Measurements from ENCODE around the gene PKN1.

Gene PKN1

GRCh38 chr19:14406645-14407401 lies 26.3 kb upstream of the PKN1 start:
- no peak for DNase-seq (ENCODE audit: low read depth)

GRCh38 chr19:14407605-14408484 lies 25.3 kb upstream of the PKN1 start:
- DNase-seq (ENCODE audit: low read depth), result no peak

GRCh38 chr19:14408491-14409145 lies 24.5 kb upstream of the PKN1 start:
- no peak for DNase-seq (ENCODE audit: low read depth)

GRCh38 chr19:14409146-14410023 lies 23.7 kb upstream of the PKN1 start:
- DNase-seq (ENCODE audit: low read depth), result no peak

- DNase-seq (ENCODE audit: low read depth), result no peak
Observed at GRCh38 chr19:14410091-14411051, 22.7 kb upstream of the PKN1 start.

DNA sequence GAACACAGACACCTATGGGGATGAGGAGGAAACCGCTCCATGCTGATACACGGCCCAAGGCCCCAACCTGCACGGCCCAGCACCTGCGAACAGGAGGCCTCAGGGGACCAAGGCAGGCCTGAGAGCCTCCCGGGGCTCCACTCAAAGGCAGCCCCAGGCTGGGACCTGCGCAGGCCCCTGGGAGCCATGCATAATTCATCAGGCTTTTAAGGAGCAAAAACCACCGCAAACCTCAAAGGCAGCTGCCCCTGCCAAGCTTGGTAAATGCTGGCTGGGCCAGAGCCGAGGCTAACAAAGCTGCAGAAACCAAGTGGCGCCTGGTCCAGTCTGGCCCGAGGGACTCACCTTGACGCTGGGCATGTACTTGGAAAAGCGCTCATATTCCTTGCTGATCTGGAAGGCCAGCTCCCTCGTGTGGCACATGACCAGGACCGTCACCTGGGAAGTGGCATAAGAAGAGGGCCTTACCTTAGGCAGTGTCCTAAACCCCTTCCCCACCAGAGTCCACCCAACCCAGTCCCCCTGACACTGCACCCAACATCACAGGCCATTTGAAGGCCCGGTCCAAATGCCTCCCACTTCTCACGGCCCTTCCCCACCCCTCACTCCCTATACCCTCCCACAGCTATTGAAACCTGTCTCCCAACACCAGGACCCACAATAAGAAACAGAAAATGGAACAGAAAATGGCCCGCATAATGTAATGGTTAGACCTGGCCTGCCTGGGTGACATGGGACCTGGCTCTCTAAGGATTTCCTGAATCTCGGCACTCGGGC lies 21.8 kb upstream of the PKN1 start:
- DNase-seq (ENCODE audit: low read depth), result no peak

- no peak for DNase-seq (ENCODE audit: low read depth)
Observed at GRCh38 chr19:14411938-14412245, 21.2 kb upstream of the PKN1 start.

DNA sequence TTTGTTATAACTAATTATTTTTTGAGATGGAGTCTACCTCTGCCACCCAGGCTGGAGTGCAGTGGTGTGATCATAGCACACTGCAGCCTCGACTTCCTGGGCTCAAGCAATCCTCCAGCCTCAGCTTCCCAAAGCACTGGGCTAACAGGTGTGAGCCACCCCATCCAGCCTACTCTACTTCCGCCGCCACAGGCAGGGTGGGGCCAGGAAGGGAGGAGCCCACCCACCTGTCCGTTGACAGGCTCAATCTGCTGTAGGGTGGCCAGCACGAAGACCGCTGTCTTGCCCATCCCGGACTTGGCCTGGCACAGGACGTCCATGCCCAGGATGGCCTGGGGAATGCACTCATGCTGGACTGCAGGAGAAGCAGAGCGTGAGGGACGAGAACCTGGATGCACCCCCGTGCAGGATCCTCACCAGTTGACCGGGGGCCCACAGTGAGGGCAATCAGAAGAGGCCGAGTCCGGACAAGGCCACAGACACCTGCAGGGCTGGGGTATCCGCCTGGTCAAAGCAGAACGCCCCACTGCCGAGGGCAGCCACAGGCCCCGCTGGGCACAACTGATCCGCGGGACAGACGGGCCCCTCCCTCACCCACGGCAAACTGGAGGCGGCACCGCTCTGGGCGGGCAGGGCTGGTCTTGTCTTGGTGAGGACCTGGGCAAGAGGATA lies 20.6 kb upstream of the PKN1 start:
- DNase-seq (ENCODE audit: low read depth), result no peak

DNA sequence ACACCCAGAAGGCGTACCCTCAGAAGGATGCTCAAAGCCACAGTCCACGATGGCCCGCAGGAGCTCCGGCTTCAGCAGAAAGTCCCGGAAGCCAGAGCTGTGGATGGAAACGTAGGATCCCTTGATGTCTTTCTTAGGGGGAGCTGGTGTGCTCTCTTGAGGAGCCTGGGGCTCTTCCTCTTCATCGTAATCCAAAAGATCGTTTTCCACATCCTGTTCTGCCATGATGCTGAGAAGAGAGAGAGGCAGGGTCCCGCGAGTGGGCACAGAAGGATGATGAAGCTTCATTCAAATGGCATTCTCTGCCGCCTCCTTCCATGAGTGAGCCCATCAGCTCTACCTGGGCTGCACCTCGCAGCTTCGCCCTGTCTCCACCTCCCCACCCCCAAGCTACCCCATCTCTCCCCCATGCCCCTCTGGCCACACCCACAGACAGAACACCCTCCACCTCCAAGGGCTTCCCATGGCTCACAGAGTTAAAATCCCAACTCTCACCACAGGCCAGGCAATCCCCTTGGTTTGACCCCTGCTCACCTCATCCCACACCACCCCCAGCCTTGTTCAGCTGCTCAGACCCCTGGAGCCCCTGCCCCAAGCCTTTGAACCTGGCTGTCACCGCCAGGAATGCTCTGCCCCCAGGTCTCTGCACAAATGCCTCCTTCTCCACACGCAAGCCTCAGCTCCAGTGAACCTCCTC lies 20.0 kb upstream of the PKN1 start:
- no peak for DNase-seq (ENCODE audit: low read depth)

DNA sequence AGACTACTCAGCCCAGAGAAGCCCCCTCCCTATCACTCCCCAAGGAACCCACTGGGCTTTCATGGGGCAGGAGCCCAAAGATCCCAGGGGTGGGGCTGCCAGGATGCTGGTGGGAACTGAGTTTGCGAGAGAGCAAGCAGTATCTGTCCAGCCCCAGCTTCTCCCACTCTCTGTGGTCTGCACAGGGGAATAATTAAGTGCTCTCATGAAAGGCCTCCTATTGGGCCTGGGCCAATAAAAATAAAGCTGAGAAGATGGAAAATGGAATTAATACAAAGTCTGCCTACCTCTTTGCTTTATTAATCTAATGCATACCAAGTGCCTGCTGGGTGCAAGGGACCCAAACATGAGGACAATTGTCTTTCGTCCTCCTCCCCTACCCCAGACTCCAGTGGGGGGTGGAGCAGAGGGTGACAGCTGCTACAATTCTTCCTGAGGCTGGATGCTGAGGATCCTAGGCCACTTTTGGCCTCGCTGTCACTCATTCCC lies 19.4 kb upstream of the PKN1 start:
- no peak for DNase-seq (ENCODE audit: low read depth)

DNA sequence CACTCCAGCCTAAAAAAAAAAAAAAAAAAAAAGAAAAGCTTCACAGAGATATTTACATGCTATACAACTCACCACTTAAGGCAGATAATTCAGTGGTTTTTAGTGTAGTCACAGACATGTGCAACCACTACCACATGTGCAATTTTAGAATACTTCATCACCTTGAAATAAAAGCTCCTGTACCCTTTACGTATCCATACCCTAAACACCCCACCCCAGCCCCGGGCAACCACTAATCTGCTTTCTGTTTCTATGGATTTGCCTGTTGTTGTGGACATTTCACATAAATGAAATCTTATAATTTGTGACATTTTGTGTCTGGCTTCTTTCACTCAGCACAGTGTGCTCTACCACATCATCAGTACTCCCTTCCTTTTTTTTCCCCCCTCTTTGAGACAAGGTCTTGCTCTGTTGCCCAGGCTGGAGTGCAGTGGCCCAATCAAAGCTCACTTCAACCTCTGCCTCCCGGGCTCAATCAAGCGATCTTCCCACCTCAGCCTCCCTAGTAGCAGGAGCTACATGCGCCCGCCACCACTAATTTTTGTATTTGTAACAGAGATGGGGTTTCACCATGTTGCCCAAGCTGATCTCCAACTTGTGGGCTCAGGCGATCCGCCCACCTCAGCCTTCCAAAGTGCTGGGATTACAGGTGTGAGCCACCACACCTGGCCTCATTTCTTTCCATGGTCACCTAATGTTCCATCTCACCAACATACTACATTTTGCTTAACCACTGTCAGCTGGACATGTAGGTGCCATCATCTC lies 18.0 kb upstream of the PKN1 start:
- DNase-seq (ENCODE audit: low read depth), result no peak

DNA sequence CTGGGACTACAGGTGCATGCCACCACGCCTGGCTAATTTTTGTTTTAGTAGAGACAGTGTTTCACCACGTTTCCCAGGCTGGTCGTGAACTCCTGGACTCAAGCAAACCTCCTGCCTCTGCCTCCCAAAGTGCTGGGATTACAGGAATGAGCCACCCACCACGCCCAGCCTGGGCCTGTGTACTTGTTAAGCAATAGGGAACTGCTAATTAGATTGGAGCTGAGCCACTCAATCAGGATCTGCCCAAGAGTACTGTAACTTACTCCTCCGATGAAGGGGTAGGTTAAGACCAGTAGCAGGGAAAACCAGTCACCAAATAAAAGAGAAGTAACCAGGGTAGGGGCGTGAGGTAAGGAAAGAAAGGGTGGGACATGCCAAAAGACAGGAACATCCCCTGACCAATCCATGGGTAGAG lies 16.3 kb upstream of the PKN1 start:
- no peak for DNase-seq (ENCODE audit: low read depth)

DNA sequence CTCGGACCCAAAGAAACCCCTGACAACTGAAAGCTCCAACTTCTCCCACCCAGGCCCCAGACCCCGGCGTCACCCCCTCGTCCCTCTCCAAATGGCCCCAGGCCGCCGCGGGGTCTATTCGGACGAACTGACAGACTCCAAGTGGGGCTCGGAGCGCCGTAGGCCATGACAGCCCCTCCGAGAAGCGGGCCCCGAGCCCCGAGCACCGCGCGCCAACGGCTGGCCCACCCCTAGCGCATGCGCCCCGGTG lies 14.3 kb upstream of the PKN1 start:
- DNase-seq (ENCODE audit: low read depth), result no peak

DNA sequence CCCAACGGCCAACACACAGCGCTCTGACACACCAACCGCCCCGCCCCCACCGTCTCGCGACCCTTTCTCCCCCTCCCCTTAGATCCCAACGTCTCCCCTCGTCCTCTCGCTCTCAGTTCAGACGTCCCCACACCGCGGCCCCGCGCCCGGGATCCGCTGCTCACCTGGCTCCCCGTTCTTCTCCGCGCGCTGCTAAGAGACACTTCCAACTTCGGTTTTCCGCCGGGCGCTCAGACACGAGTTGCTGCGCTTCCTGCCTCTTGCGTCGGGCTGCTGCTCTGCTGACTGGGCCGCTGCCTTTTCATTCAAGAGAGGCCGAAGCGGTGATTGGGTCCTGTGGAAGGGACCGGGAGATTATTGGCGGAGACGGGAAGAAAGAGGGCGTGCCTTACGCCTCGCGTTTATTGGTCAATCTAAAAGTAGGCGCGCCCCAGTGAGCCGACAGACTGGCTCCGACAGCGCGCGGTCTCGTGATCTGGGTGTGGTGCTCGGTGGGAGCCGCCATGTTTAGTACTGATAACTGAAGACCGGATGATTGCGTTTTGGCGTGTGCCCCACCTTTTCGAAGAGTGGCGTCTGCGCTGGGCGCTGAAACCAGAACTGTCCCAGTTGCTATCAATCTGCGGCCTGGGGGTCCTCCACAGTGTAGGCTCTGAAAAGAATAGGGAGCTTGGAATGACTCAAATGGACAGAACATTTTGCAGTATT lies 13.8 kb upstream of the PKN1 start, which contains the start of gene DDX39A:
TSS of gene DDX39A (minus strand) at position 236 of the 708 bp plus-strand sequence. CDS start 6,121 bp downstream, outside the sequence.
- peak; percentile 97 for DNase-seq (ENCODE audit: low read depth)

GRCh38 chr19:14425696-14426138 lies 7.4 kb upstream of the PKN1 start:
- DNase-seq (ENCODE audit: low read depth), result no peak

DNA sequence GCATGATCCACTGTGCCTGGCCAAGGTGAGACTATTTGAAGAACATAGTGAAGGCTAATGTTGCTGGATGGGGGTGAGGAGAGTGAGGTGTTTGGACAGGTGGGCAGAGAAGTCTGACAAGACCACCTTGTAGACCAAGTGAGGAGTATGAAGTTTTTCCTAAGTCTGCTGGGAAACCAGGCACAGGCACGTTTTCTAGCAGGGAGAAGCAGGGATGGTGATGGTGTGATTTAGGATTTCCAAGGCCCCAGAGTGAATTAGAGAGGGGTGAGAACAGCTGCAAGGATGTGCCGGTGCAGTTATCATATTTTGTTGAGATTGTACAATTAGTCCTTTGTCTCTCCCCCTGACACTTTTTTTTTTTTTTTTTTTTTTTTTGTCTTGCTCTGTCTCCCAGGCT lies 5.6 kb upstream of the PKN1 start:
- no peak for DNase-seq (ENCODE audit: low read depth)

GRCh38 chr19:14428882-14429416 lies 4.2 kb upstream of the PKN1 start:
- no peak for DNase-seq (ENCODE audit: low read depth)
